GM18498 (cell line): ENCODE measurements around the gene CRYBB1.

Source experiments
- ATAC-seq: cut with Tn5 transposase; IDR thresholded peaks from one replicate; pipeline ENCODE4 v1.9.1; 2021; ENCODE audit warnings: mild to moderate bottlenecking, moderate library complexity; ENCODE audit not compliant: unreplicated experiment

Gene CRYBB1

DNA sequence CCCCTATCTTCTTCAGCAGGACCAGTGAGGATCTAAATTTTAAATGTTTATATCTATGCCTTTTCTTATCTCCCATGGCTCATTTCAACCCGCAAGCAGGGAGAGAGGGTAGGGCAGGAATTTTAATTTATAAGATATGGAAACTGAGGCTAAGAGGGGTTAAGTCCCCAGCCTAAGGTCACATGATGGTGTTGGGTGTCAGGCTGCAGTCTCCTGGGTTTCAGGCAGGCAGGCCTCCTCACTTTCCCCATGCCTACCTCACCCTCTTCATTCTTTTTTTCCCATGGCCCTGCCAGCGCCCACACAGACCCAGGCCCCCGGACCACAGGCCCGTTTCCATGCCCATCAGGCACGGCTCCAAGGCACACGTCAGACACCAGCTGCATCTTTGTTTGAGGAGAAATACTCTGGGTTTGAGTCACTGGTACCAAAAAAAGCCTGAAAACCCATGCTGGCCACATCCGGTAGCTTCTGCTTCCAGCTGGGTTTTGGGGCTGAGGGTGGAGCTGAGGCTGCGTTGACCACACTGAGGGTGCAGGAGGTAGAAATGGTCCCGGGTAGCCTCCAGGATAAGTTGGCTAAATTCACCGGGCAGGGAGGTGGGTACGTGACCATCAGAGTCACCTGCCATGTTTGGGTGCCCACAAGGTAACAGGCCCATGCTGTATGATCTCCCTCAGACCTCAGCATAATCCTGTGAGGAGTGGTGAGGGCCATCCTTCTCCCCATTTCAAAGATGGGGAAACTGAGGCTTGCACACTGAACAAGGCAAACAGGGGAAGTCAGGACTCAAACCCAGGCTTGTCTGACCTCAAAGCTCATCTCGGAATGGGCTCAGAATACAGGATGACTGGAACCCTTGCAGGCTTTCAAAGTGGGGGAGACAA, 7.5 kb downstream of the CRYBB1 start:
- peak; percentile 82 for ATAC-seq

DNA sequence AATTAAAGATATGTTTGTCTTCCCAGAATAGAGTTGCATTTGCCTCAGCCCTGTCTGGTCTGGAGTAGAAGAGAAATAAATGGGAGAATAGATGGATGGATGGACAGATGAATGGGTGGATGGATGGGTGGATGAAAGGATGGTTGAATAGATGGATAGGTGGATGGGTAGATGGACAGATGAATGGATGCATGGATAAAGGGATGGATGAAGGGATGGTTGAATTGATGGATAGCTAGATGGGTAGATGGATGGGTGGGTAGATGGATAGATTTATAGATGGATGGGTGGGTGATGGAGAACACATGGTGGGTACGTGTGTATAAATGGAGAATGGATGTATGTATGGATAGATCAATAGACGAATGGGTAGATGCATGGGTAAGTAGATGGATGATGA, 8.5 kb downstream of the CRYBB1 start:
- ATAC-seq, result no peak

DNA sequence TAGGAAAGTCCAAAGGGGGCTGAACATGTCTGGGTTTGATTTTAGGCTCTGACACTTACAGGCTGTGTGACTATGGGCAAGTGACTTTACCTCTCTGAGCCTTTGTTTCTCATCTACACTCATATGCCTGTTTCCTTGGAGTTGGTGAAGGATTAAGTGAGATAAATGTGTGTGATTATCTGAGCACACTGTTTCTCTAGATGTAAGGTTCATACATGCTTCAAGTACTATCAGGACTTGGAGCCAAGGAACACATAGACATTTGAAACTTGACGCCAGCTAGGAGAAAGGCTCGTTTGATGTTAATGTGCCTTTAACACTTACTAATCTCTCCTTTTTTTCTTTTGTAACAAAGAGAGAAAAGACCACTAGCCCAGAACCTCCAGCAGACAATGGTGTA, 9.7 kb downstream of the CRYBB1 start:
- ATAC-seq, result no peak

DNA sequence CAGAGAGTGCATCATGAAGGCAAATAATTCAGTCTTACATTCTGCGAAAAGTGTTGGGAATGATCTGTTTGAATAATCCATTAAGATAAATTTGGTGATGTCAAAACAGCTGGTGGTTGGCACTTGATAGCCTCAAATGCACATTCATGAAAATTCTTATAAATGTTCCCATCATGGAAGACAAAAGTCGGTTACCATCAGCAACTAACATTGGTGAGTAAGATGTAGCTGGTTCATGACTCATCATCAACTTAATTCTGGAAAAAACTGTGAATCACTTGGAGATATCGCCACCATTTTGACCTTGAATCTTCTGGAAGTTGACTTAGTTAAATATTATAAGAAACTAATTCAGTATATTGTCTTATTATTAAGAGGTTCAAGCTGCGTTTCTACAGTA, 11.2 kb downstream of the CRYBB1 start:
- ATAC-seq, result no peak

DNA sequence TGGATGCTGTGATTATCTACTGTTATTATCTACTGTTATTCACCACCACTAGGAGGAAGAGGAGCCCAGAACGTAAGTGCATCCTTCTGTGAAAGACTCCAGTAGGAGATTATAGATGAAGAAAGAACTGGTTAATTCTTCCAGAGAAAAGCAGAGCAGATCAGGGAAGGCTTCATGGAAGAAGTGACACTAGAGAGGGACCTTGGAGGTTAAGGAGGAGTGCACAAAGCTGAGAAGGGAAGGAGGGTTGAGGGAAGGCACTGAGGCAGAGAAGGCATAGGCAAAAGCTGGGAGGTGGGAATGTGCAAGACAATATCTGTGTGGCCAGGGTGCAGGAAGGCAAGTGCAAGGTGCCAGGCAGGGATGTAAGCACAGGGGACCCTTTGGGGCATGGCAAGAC, 13.5 kb downstream of the CRYBB1 start:
- no peak for ATAC-seq

DNA sequence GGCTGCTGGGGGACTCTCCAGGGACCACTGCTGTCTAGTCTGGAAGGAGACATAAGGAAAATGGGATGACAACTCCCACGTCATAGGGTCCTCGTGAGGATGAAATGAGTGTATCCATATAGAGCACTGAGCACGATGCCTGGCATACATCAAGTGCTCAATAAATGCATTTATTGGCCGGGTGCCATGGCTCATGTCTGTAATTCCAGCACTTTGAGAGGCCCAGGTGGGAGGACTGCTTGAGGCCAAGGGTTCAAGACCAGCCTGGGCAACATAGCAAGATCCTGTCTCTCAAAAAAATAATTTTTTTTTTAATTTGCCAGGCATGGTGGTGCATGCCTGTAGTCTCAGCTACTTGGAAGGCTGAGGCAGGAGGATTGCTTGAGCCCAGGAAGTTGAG, 15.7 kb downstream of the CRYBB1 start:
- no peak for ATAC-seq

DNA sequence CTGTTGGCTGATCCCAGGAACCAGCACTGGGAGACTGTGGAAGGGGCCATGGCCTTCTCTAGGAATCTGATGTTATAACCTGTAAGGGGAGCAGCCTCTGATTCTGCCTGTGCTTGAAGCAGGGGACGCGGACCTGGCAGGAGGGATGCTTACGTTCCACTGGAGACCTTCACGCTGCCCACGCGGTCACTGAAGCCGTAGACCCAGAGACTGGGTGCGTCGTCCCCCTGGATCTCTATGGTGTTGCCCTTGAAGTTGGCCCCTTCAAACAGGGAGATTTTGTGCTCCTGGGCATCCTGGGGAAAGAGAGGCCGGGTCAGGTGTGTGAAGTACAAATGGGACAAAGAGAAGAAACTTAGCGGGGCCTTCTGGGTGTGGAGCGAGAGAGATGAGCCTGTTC, 16.1 kb downstream of the CRYBB1 start:
- no peak for ATAC-seq

DNA sequence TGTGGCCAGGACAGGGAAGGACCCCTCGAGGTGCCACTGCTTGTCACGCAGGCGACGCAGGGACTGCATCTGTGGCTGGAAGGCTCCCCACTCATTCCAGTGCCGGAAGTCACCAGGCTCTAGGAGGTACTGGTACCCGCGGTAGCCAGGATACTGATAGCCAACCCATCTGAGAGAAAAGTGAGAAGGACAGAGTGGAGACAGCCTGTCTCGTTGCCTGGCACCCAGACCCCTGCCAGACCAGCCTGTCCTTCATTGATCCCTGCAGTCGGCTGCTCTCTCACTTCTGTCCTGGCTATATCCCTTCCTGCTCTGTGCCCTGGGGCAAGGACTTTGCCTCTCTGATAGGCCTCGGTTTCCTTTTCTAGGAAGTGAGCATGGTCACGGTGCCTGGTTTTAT, 18.3 kb downstream of the CRYBB1 start:
- no peak for ATAC-seq

DNA sequence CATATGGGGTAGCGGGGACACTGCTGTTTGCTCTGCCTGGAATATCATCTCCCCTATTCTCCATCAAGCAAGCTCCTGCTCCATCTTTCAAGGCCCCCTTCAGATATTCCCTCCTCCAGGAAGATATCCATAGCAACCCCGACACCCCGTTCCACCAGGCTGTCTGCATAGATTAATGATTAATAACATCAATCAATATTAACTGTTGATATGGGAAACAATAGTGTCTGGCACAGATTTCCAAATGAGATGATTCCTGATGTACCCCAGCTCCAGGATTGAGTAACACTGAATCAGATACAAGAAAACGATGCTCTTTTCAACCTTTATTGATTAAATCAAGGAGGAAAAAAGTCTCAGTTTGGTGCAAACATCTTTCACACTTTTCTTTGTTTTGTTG, 20.3 kb downstream of the CRYBB1 start:
- ATAC-seq, result no peak

DNA sequence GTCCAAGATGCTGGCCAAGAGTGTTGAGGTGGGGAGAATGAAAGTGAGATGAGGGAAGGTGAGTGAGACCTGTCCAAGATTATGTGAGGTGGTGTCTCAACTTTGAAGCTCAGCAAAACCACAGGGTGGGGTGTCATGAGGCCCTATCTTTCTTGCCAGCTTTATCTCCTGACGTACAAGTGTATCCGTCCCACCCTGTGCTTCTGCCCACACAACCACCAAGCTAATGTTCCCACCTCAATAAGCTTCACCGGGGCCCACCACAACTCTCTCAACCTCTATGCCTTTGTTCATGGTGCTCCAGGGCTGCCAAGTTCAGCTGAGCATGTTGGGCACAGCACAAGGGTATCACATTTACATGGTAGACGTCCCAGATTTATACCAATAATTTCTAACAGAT, 20.8 kb downstream of the CRYBB1 start:
- no peak for ATAC-seq

DNA sequence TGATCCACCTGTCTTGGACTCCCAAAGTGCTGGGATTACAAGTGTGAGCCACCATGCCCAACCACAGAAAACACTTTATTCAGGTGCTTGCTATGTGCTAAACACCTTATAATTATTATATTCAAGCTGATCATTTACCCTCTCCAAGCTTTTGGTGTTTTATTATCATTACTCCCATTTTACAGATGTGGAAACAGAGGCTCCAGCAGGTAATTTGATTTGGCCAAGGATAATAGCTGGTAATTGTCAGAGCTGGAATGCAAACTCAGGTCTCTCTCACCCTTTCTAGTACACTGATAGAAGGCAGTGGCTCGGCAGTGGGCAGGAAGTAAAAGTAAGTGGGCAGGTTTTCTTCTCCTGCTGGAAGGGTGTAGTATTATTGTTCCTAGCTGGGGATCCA, 24.1 kb downstream of the CRYBB1 start:
- no peak for ATAC-seq

DNA sequence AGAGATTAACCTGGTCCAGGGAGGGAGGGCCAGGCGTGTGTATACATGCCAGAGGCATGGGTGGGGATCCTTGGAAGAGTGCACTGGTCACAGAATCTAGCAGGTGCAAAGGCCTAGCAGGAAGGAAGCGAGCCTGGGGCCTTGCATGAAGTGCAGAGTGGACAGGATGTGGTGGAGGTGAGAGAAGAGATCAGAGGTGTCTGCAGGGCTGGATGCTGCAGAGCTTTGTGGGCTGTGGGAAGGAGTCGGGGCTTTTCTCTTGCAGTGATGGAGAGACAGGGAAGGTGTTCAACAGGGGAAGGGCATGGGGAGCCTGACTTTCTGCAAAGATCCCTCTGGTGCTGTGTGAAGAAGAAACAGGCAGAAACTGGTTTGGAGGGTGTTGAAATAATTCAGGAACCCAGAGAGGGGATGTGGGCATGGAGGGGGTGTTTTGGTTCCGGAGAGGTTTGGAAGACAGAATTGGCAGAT, 25.4 kb downstream of the CRYBB1 start:
- peak; percentile 63 for ATAC-seq

DNA sequence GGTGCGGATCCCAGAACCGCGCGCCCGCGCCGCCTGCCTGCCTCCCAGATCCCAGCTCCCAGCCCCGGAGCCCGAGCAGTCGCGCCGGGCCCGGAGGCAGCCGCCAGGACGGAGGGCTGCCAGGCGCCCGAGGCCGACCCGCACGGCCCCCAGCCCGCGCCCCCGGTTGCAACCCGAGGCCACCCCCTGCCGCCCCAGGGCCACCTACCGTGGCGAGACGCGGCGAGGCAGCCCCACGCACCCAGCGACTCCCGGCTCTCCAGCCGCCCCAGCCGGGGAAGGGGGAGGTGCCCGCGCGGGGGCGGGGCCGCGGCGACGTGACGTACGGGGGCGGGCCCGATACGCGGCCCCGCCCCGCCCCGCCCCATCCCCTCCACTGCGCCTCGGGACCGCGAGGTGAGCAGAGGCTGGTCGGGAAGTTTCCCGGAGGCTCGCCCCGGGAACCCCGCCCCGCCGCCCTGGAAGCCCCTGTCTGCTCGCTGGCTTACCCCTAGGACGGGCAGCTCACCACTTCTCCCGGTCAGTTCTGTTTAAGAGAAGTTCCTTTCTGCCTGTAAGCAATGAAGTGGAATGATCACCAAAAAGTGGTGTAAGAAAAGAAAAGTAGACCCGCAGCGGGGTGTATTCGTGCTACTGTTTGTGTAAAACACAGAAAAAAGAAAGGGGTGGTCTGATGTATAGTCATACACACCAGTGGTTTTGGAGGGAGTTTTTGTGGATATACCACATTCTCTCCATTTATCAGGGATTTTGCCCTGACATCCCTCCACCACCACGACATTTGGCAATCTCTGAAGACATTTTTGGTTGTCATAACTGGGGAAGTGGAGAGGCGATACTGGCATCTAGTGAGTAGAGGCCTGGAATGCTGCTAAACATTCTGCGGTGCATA, 27.7 kb downstream of the CRYBB1 start, which contains the start of gene TPST2:
TSS of gene TPST2 (minus strand) at position 288 of the 892 bp plus-strand sequence. CDS start 48,502 bp downstream, outside the sequence.
- peak; percentile 80 for ATAC-seq

DNA sequence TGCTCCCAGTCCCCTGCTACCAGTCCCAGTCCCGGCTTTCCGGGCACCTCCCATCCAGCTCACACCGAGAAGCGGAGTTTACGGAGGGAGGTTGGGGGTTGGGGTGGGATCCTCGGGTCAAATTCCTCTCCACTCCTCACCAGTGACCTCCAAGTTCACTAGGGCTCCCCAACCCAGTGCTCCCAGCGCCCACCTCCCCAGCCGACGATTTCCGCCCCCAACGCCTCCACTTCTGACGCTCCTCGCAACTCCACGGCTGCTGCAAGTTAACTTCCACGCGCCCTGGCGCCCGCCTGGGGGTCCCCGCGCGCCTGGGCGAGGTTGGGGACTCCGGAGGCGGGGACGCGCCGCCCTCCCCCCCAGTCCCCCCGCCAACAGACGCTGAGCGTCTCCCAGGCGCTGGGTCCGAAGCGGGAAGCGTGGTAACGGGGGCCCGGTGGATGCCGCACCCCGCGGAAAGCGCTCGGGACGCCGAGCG, 28.4 kb downstream of the CRYBB1 start:
- peak; percentile 17 for ATAC-seq

DNA sequence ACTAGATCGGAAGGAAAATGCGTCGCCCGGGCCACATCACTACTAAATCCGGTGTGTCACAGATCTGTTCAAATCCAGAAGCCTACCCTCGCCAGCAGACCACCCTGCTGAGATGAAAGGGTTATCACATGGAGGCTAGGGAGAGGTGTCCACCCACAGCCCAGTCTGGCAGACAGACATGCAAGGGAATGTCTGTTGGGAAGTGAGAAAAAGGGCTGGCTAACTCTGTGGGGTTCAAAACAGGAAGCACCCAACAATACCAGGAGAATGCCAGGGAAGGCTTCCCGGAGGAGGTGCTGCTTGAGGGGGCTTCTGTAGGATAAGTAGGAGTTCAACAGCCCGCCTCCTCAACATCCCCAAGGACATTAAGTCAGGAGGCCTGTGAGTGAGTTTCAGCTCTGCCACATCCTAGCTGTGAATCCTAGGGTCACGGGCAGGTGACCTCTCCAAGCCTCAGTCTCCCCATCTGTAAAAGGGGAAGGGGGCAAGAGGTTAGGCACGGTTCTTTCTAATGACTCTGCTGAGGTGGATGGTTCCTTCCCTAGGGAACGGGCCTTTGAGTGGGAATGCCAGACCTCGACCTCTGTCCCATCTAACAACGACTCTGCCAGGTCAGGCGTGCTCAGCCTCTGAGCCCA, 29.0 kb downstream of the CRYBB1 start:
- ATAC-seq, result no peak

DNA sequence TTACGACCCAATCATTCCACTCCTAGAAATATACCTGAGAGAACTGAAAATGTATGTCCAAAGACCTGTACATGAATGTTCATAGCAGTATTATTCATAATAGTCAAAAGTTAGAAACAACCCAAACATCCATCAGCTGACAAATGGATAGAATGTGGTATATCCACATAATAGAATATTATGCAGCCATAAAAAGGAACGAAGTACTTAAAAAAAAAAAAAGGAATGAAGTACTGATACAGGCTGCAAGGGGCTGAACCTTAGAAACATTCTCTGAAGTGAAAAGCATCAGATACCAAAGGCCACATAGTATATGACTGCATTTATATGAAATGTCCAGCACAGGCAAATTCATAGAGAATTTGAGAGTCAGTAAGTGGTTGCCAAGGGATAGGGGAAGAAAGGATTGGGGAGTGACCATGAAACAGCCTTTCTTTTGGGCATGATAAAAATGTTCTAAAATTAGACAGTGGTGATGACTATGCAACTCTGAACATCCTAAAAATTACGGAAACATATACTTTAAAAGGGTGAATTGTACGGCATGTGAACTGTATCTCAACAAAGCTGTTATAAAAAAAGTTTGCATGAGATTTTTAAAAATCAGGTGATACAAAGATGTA, 29.7 kb downstream of the CRYBB1 start:
- ATAC-seq, result no peak

DNA sequence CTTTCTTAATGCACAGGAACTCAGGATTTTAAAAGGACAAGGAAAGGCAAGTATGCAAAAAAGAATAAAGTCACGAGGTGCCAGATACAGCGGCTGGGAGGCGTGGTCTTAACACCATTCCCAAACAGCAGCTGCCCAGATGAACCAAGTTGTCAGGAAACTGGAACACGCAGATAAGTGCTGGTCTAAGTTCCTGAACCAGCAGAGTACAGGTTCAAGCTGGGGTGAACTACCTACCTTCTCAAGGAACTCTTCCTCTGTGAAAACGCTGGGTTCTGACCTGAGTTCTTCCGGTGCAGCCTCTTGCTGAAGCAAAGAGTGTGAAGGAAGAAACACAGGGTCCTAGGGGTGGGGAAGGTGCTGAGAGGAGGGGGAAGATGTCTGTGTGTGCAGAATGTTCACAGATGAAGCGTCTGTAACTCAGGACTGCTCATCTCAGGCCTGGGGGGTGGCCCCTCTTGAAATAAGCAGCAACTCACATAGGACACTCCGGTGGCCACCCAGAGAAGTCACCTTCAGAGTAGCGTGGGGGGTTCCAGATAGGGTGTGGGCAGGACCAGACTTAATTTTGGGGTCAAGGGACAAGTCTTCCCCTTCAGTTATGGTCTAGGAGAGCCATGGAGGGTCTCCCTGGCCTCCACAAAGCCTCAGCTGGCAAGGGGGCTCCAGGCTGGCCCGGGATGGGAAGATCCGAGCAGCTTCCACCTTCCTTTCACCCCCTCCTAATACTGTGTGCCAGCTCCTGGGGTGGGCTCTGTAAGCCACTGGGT, 31.1 kb downstream of the CRYBB1 start:
- no peak for ATAC-seq

DNA sequence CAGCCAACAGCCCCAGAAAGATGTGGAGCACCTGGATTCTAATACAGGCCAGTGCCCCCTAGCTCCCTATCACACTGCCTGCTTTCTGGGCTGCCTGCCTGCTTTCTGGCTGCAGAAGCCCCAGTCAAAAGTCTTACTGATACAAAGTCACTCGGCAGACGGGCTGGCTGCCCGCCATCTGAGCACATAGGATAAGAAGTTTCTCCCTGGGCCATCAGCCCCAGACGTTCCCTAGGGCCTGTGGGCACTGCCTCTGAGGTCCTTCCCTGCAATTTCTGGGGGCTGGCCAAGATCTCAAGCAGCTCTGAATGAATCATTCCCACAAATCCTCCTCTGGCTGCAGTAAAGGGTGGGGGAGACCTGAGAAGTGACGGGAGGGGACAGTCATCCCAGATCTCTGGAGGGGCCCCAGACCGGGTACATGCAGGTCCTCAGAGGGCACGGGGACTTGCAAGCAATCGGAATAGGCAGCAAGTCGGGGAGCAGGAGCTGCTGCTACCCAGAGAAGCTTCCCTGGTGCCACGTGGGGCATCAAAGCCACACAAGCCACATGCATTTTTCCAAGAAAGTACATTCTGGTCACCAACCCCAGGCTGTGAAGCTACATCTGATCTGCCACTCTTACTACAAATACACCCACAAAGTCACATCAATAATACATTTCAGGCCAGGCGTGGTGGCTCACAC, 32.6 kb downstream of the CRYBB1 start:
- no peak for ATAC-seq

DNA sequence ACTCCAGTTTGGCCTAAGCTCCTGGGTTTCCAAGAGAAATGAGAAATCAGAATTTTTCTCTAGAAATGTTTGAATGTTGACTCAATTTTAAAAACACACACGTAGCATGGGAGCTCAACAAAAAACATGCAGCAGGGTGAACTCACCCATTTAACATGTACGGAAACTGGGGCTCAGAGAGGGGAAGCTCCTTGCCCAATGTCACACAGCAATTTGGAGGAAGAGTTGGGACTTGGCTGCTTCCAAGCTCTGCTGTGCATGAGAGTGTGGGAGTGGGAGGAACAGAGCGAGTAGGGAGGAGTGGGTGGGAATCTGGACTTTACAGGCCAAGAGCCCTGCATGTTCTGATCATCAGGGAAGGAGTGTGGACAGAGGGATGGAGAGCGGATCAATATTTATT, 33.8 kb downstream of the CRYBB1 start:
- no peak for ATAC-seq
